Left colon (tissue), 2 donors: ENCODE results near the gene SDK1. TPM values are rescaled to one million over a fixed set of nuclear protein-coding genes. Genes with fewer than 3 reads are reported as not detected.
"Not testable (repeated sequence)": the region's sequence is repeated elsewhere in the genome, so short reads cannot be mapped to it uniquely, and the experiment has no call there.

ENCODE experiments used
- ATAC-seq: fragments of 200-7000 bp; cut with Tn5 transposase; one replicate; pipeline ENCODE4 v1.9.1; 2020; ENCODE audit warnings: mild to moderate bottlenecking, moderate library complexity
- DNase-seq, 2 donors: peaks; one replicate each; pipeline ENCODE4 v3.0.0-alpha.2; 2020
- intact Hi-C, 2 donors: fragments of 100-400 bp; cut with DNase I in 1 of 2; cut with micrococcal nuclease in 1 of 2; formaldehyde crosslinking; loops; one replicate each; pipeline versions ENCODE4 v1.11.2 to v1.14.0; 2022; cut with DNase I, micrococcal nuclease
- total RNA-seq, 2 donors: library from RNA; stranded (reverse); fragmentation: NEBNext Ultra II Directional; extraction: Animal tissue kit (Norgen Biotek cat#: 25700); gene quantifications; one replicate each; pipeline ENCODE4 v1.2.1, GENCODE V29; 2021
- donor health status: DM: no; HTN: no; CAD: no.
- donor health status: DM: yes; HTN: yes; CAD: no.

Gene SDK1
- total RNA-seq, 2 donors from 2014 or later: 3.4 to 5.8 TPM

- DNase-seq: no peak
- no peak for ATAC-seq
- intact Hi-C loops: no loop called here
These were observed 660.9 kb downstream of the SDK1 start for GRCh38 chr7:3961857-3962503.

GRCh38 chr7:3963768-3964167 lies 662.7 kb downstream of the SDK1 start:
- ATAC-seq, DNase-seq, intact Hi-C loops: not testable (repeated sequence)

GRCh38 chr7:3964980-3965606 lies 664.0 kb downstream of the SDK1 start:
- DNase-seq: no peak
- no peak for ATAC-seq
- intact Hi-C loops: no loop called here

DNA sequence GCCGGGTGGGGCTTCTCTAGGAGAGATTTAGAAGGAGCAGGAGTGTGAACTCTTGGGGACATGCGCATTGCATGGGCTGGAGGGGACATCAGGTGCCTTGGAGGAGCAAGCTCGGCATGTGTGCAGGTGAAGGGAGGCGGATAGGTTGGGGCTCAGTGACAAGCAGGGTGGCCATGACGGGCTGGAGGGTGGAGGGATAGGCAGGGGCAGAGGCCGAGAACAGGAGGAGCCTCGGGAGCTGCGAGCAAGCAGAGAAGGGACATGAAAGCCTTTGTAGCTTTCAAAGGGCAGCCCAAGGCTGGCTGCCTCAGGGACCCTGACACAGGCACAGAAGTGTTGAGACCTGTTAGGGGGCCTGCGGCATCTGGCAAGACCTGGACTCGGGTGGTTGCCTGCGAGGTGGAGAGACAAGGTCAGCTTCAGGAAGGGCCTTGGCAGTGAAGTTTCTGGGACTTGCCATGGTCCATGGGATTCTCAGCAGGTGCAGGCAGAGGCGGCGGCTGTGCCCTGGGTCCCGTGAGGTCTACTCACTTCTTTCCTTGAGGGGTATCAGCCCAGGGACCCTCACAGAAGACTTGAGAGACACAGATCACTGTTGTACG lies 664.8 kb downstream of the SDK1 start:
- intact Hi-C loops: no loop called here
- DNase-seq: no peak
- ATAC-seq: no peak

DNA sequence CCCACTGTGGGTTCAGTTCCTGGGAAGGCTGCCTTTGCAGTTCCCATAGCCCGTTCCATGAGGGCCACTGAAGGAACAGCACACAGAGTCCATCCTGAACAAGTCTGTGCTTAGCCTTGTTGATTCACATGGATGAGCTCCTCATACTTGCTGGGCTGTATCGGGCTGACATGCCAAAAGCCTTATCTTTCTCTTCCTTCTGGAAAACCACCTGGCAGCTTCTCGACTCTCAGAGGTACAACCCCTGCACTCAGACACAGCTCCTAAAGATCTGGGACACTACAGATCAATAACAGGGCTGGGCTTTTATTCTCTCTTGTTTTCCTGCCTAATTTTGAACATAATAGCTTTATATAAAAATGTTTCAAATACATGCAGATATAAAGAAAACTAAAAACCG lies 667.2 kb downstream of the SDK1 start:
- DNase-seq: no peak
- intact Hi-C loops: no loop called here
- no peak for ATAC-seq

GRCh38 chr7:3969286-3969685 lies 668.2 kb downstream of the SDK1 start:
- no peak for DNase-seq
- ATAC-seq: no peak
- intact Hi-C loops: no loop called here

GRCh38 chr7:3971323-3971722 lies 670.3 kb downstream of the SDK1 start:
- no peak for ATAC-seq
- intact Hi-C loops: no loop called here
- no peak for DNase-seq

GRCh38 chr7:3973264-3973663 lies 672.2 kb downstream of the SDK1 start:
- ATAC-seq (no peak), DNase-seq (no peak)
- intact Hi-C loops: no loop called here

DNA sequence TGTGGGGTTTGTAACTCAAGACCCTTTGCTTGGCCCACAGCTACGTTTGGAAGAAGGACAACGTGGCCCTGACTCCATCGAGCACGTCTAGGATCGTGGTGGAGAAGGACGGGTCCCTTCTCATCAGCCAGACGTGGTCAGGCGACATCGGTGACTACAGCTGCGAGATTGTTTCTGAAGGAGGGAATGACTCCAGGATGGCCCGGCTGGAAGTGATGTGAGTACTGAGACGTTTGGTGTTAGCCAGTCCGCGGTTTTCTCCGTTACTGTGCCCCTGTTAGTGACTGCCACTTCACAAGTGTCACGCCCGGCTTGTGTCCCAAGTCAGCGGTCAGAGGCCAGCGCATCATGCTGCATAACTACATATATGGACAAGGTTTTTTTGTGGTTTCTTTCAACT lies 673.3 kb downstream of the SDK1 start:
- intact Hi-C loops: no loop called here
- DNase-seq: no peak
- no peak for ATAC-seq

DNA sequence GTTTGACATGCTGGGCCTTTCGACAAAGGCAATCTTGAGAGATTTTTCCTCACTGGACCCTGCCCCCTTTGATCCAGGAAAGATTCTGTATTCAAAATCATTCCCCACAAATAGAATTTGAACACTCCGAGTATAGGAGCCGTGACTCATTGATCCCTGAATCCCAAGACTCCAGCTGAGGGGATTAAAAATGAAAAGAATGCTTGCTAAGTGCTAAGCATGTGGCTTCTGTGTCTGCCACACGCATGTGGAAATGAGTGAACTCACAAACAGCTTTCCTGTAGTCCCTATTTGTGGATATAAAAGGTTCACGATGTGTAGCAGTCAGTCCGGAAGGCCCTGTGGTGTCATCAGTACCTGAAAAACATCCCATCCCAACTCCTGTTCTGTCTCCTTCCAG lies 674.3 kb downstream of the SDK1 start:
- ATAC-seq (no peak), DNase-seq (no peak)
- intact Hi-C loops: no loop called here

DNA sequence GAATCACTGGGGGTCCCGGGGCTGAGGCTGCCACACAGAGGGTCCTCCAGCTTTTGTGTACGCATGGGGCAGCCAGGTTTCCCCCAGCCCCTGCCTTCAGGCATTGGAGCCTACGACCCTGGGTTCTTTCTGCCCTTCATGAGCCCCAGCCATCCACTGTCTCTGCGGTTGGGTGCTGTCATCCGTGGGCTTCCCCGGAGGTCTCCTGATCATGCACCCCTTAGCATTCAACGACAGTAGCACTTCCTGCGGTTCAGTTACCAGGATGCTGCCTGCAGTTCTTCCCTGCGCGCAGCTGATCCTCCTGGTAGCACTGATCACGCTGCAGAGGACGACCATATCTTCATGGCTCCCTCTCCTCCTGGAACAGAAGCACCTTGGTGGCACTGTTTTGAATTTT lies 676.3 kb downstream of the SDK1 start:
- DNase-seq (no peak), ATAC-seq (no peak)
- intact Hi-C loops: no loop called here

DNA sequence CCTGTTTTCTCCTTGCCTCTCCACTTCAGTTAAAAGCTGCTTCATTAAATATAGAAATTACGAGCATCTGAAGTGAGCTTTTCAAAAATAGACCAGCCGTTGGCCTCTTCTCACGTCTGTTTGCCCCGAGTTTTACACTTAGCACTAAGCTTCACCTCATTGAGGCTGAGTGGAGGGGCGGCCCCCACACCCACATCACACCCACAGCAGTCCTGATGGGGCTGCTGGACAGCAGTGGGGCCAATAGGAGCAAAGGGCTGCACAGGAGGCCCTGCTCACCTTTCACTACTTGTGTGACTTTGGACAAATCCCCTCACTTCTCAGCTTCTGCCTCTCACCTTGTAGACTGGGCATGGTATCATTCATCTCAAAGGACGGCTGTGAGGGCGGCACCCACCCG lies 677.8 kb downstream of the SDK1 start:
- no peak for ATAC-seq

DNA sequence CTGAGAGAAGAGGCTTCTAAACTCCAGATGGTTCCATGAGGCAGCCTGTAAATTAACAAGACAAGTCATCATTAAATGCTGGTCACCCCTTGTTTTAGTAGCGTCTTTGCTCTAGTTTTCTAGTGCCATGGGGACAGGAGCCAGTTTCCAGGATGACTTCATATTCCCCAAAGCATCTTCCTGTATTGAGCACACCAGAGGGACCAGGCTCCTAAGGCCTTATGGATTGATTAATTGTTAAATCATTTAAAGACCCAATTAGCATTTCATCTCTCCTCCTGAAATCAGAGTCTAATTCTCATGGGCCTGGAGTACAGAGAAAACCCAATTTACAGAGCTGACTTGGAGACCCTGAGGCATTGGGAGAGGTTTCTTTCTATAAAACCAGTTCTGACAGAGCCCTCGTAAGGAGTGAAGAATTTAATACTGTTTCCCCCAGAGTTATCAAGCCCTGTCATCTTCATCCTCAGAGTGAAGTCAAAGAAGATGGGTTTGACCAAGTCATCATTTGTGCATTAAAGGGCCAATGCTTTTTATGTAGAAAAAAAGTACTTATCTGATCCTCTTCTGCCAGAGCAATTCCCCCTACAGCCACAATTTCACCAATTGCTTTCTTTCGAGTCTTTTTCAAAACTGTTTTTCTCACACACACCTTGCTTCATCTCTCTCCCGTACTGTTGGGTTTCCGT lies 678.7 kb downstream of the SDK1 start:
- intact Hi-C loops: no loop called here
- DNase-seq: no peak
- no peak for ATAC-seq

More for the DNA sequence above, 677.8 kb downstream of the SDK1 start:
- intact Hi-C loops: no loop called here
- no peak for DNase-seq

GRCh38 chr7:3980300-3980643 lies 679.2 kb downstream of the SDK1 start:
- ATAC-seq: no peak

DNA sequence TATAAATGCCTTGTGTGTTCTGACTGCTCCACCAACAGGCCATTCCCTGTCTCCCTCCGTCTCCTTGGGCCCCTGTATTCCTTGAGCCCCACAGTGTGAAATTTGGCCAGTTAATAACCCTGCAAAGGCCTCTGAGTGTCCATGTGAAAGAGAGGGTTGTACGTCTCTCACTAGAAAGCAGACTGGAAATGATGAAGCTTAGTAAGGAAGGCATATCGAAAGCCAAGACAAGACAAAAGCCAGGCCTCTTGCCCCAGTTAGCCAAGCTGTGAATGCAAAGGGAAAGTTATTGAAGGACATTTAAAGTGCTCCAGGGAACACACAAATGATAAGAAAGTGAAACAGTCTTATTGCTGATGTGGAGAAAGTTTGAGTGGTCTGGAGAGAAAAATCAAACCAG lies 680.2 kb downstream of the SDK1 start:
- intact Hi-C loops: no loop called here
- DNase-seq (no peak), ATAC-seq (no peak)

More at GRCh38 chr7:3980300-3980643, 679.2 kb downstream of the SDK1 start:
- no peak for DNase-seq
- intact Hi-C loops: no loop called here

GRCh38 chr7:3984456-3984855 lies 683.4 kb downstream of the SDK1 start:
- ATAC-seq: no peak

GRCh38 chr7:3986927-3987326 lies 685.9 kb downstream of the SDK1 start:
- no peak for DNase-seq
- no peak for ATAC-seq
- intact Hi-C loops: no loop called here

More at GRCh38 chr7:3984456-3984855, 683.4 kb downstream of the SDK1 start:
- intact Hi-C loops: no loop called here
- DNase-seq: no peak

- no peak for DNase-seq
- intact Hi-C loops: no loop called here
- ATAC-seq: no peak
These were observed 686.4 kb downstream of the SDK1 start for GRCh38 chr7:3987426-3987927.

DNA sequence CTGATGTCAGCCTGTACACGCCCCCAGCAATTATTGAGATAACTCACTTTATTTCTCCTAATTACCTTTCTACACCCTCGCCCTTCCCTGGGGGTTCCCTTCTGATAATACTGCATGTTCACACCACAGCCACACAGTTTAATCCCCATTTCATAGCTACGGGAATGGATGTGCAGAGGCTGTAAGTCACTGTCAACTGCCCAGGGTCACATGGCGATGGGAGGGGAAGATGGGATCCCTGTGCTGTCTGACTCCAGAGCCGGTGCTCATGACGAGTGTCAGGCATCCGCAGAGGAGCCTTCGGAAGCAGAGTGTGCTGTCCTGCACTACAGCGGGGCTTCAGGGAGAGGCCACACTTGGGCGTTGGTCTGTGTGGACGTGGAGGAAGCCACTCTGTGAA lies 688.7 kb downstream of the SDK1 start:
- ATAC-seq: no peak
- no peak for DNase-seq
- intact Hi-C loops: no loop called here

DNA sequence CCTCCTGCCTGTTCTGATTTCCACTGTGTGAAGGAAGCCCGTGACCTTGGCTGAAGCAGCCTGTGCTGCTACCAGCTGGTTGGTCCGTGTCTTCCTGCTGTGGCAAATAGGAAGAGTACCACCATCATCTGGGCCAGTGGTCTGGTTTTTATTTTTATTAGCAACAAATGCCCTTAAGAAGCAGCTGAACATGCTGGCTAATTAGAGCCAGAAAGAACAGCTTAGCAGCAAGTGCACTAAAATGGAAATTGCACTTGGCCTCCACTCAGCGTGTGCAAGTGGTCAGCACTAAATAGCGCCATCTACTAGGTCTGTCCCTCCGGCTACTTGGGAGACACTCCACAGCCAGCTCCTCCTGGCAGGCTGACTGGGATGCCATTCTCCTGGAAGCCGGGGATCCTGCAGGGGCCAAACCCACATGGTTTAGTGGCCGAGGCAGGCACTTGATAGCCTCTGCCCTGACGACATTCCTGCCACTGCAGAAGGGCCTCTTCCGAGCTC lies 690.7 kb downstream of the SDK1 start:
- intact Hi-C loops: no loop called here
- no peak for ATAC-seq
- DNase-seq: no peak
